SJSA1 (cell line): Measurements from ENCODE around the gene VWF. TPM values are rescaled to one million over a fixed set of nuclear protein-coding genes. Genes with fewer than 3 reads are reported as not detected.

Source experiments
- DNase-seq, 2 experiments: peaks; one replicate each; pipeline ENCODE4 v3.0.0-alpha.2; 2015 to 2020; ENCODE audit warnings: low spot score in 2 of 2, low read depth in 1 of 2
- H3K27ac ChIP-seq: fragments of 250-450 bp; sonication (Bioruptor Pico); 2 replicates; pipeline ENCODE4 v1.5.1; 2020; ENCODE audit warnings: mild to moderate bottlenecking, moderate library complexity
- H3K27me3 ChIP-seq: fragments of 250-450 bp; sonication (Bioruptor Pico); replicated peaks from 2 replicates; pipeline ENCODE4 v1.5.1; 2020; ENCODE audit warnings: mild to moderate bottlenecking, moderate library complexity
- H3K36me3 ChIP-seq: fragments of 250-450 bp; sonication (Bioruptor Pico); 2 replicates; pipeline ENCODE4 v1.5.1; 2020; ENCODE audit warnings: mild to moderate bottlenecking
- H3K4me1 ChIP-seq: fragments of 250-450 bp; sonication (Bioruptor Pico); replicated peaks from 2 replicates; pipeline ENCODE4 v1.6.1; 2021; ENCODE audit warnings: mild to moderate bottlenecking
- H3K4me3 ChIP-seq: fragments of 250-450 bp; sonication (Bioruptor Pico); 2 replicates; pipeline ENCODE4 v1.5.1; 2020; ENCODE audit warnings: mild to moderate bottlenecking
- H3K9me3 ChIP-seq: fragments of 250-450 bp; sonication (Bioruptor Pico); replicated peaks from 2 replicates; pipeline ENCODE4 v1.5.1; 2020; ENCODE audit warnings: mild to moderate bottlenecking
- total RNA-seq: library from RNA; depleted of rRNA; stranded (reverse); fragments of >200 nt; shearing (Covaris generic); gene quantifications from 2 replicates; pipeline ENCODE4 v1.2.3, GENCODE V29; 2014

Gene VWF
- total RNA-seq, 1 experiment from 2014 or later = 0.50 TPM

DNA sequence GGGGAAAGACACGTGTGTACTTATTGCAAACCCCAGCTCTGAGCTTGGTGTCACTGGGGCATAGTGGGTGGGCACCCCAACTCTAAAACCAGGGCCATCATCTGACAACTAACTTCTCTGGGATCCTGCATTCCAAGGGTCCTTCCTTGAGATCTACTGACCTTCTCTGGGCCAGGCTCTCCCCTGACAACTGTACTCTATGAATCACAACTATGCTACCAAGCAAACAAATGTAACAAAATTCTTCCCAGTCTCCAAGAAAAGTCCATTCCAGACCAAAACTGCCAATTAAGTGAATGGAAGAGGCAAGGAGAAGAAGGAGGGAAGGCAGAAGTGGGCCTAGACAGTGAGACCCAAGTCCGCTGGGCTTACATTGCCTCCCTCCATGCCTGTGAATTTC, 38.2 kb downstream of the VWF start:
- peaks cover 59% of the 10 kb centered on the region for H3K4me1 ChIP-seq
- no peak for DNase-seq
- no peaks in the 10 kb centered on the region for H3K36me3 ChIP-seq
- H3K27ac ChIP-seq = peak overlapping the region; percentile 32
- no peaks in the 10 kb centered on the region for H3K27me3 ChIP-seq
- H3K9me3 ChIP-seq = peaks cover 3% of the 10 kb centered on the region; the same call in 1 of the 2 replicates
- no peak overlapping the region for H3K4me3 ChIP-seq

- H3K36me3 ChIP-seq = no peaks in the 10 kb centered on the region
- H3K4me1 ChIP-seq = peaks cover 59% of the 10 kb centered on the region
- no peak for DNase-seq
- peaks cover 3% of the 10 kb centered on the region; the same call in 1 of the 2 replicates for H3K9me3 ChIP-seq
- H3K27ac ChIP-seq = peak overlapping the region; percentile 32; the same call in 1 of the 2 replicates
- no peaks in the 10 kb centered on the region for H3K27me3 ChIP-seq
- no peak overlapping the region for H3K4me3 ChIP-seq
Measured at GRCh38 chr12:6085841-6086240, 38.6 kb downstream of the VWF start.

GRCh38 chr12:6084969-6085450, 39.5 kb downstream of the VWF start:
- Histone ChIP-seq H3K36me3 (no peaks in the 10 kb centered on the region), H3K9me3 (peaks cover 3% of the 10 kb centered on the region; the same call in 1 of the 2 replicates), H3K27ac (peak overlapping the region; percentile 87), H3K4me1 (peaks cover 57% of the 10 kb centered on the region), H3K4me3 (no peak overlapping the region), H3K27me3 (no peaks in the 10 kb centered on the region)
- no peak for DNase-seq

DNA sequence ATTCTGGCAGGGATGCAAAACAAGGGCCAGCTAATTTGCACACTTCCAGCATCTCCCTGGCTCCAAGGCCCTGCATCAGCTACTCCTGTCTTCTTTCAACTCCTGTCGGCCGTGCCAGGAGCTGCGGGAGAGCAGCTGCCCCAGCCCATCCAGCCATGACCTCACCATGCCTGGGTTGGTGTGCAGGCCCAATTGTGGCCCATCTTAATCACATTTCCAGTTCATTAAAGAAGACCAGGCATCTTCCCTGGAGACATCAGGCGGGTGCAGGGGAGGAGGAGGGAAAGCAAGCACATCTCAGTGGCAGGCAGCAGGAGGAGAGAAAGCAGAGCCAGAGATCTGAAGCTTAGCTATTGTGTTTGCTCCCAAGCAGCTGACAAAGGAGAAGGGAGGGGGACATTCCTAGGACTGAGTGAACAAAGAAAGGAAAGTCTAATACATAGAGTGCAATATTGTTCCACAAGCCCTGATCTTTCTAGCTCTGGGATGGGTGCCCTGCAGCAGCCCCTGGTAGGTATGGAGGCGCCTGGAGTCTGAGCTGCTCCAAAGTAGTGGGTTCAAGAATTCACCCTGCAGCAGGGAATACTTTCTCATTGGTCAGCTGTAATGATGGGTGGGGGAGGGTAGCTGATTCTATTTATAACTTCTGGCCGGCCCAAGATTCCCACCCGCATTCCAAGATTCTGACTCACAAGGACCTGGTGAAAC, 40.1 kb downstream of the VWF start:
- peaks cover 3% of the 10 kb centered on the region; the same call in 1 of the 2 replicates for H3K9me3 ChIP-seq
- peaks cover 51% of the 10 kb centered on the region for H3K4me1 ChIP-seq
- peak; percentile 95 to 97 for DNase-seq
- no peaks in the 10 kb centered on the region for H3K36me3 ChIP-seq
- H3K4me3 ChIP-seq = no peak overlapping the region
- H3K27me3 ChIP-seq = no peaks in the 10 kb centered on the region
- peak overlapping the region; percentile 87 for H3K27ac ChIP-seq

DNA sequence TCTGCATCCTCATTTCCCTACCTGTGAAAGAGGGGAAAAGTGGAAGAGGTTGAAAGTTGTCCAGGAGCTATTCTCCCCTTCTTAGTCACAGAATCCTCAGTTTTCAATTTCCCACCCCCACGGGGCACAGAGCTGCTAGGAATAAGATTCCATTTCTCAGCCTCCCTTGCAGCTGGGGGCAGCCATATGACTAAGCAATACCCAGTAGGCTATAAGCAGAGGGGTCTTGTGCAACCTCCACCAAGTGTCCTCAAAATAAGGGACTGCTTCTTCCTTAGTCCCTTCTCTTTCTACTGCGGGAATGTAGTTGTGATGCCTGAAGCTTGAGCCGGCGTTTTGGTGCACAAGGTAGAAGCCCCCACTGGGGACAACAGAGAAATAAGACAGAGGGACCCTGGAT, 40.9 kb downstream of the VWF start:
- peaks cover 3% of the 10 kb centered on the region; the same call in 1 of the 2 replicates for H3K9me3 ChIP-seq
- DNase-seq = no peak
- H3K4me1 ChIP-seq = peaks cover 50% of the 10 kb centered on the region
- no peaks in the 10 kb centered on the region for H3K36me3 ChIP-seq
- H3K4me3 ChIP-seq = no peak overlapping the region
- no peaks in the 10 kb centered on the region for H3K27me3 ChIP-seq
- H3K27ac ChIP-seq = peak overlapping the region; percentile 87

DNA sequence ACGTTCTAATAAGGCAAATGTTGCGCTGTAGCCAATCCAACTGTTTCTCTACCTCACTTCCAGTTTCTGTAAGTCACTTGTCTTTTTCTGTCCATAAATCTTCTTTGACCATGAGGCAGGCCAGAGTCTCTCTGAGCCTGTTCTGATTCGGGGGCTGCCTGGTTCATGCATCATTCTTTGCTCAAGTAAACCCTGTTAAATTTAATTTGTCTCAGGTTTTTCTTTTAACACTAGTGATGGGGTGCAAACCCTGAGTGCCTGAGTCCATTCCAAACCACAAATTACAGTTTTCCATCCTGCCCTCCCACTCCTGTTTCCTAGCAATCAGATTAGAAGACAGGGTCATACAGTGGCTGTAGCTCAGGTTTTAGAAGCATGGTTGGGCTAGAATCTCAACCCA, 41.9 kb downstream of the VWF start:
- Histone ChIP-seq H3K9me3 (peaks cover 3% of the 10 kb centered on the region; the same call in 1 of the 2 replicates), H3K27me3 (no peaks in the 10 kb centered on the region), H3K4me1 (peaks cover 58% of the 10 kb centered on the region), H3K4me3 (no peak overlapping the region), H3K36me3 (no peaks in the 10 kb centered on the region), H3K27ac (no peak overlapping the region)
- no peak for DNase-seq

GRCh38 chr12:6080149-6081045, 44.1 kb downstream of the VWF start:
- H3K27me3 ChIP-seq = no peaks in the 10 kb centered on the region
- no peak overlapping the region for H3K4me3 ChIP-seq
- H3K4me1 ChIP-seq = peaks cover 50% of the 10 kb centered on the region
- no peak for DNase-seq
- no peaks in the 10 kb centered on the region for H3K36me3 ChIP-seq
- no peak overlapping the region for H3K27ac ChIP-seq
- peaks cover 3% of the 10 kb centered on the region; the same call in 1 of the 2 replicates for H3K9me3 ChIP-seq

GRCh38 chr12:6078398-6079096, 45.9 kb downstream of the VWF start:
- Histone ChIP-seq H3K36me3 (no peaks in the 10 kb centered on the region), H3K27me3 (no peaks in the 10 kb centered on the region), H3K4me1 (peaks cover 50% of the 10 kb centered on the region), H3K4me3 (no peak overlapping the region), H3K27ac (peak overlapping the region; percentile 64), H3K9me3 (no peaks in the 10 kb centered on the region)
- peak; percentile 75 to 85 for DNase-seq

DNA sequence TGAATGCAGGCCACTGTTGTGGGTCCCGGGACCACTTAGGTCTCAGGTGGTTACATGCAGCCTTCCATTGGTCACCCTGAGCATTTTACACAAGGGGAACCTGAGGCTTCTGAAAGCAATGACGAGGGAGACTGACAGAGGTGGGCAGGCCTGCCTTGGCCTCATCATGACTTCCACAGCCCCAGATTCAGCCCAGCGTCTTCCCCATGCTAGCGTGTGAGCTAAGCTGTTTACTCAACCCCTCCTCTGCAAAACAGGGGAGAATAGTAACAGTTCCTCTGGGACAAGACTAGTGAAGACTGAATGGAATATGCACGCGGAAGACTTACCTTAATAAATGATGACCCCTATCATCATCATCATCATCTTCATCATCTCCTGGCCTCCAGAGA, 46.8 kb downstream of the VWF start:
- peaks cover 50% of the 10 kb centered on the region for H3K4me1 ChIP-seq

GRCh38 chr12:6076776-6077691, 47.4 kb downstream of the VWF start:
- Histone ChIP-seq H3K4me1 (peaks cover 55% of the 10 kb centered on the region), H3K36me3 (no peaks in the 10 kb centered on the region), H3K9me3 (no peaks in the 10 kb centered on the region), H3K27me3 (no peaks in the 10 kb centered on the region), H3K27ac (no peak overlapping the region), H3K4me3 (no peak overlapping the region)
- no peak for DNase-seq

More for the DNA sequence above, 46.8 kb downstream of the VWF start:
- no peaks in the 10 kb centered on the region for H3K36me3 ChIP-seq
- DNase-seq = no peak
- H3K27me3 ChIP-seq = no peaks in the 10 kb centered on the region
- no peaks in the 10 kb centered on the region for H3K9me3 ChIP-seq
- no peak overlapping the region for H3K4me3 ChIP-seq
- peak overlapping the region; percentile 64; the same call in 1 of the 2 replicates for H3K27ac ChIP-seq

DNA sequence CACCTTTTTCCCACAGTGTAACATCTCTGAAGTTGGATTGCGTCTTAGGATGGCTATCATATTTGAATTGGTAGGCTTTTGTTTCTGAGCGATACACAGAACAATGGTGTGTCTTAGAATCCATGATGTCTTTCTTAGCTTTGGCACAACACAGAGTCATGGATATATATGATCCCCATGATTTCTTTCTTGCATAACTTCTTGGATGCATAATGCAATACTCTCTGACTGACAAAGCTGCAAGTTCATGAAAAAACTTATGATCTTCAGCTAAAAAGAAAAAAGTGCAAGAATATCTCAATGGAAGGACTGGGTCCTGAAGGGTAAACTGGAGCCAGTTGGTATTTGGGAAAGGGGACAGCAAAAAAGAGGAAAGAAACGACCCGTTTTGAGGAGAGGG, 48.1 kb downstream of the VWF start:
- Histone ChIP-seq H3K27me3 (no peaks in the 10 kb centered on the region), H3K4me1 (peaks cover 60% of the 10 kb centered on the region), H3K36me3 (no peaks in the 10 kb centered on the region), H3K9me3 (no peaks in the 10 kb centered on the region), H3K27ac (no peak overlapping the region), H3K4me3 (no peak overlapping the region)
- DNase-seq = no peak

- Histone ChIP-seq H3K27me3 (no peaks in the 10 kb centered on the region), H3K36me3 (no peaks in the 10 kb centered on the region), H3K9me3 (no peaks in the 10 kb centered on the region), H3K4me1 (peaks cover 66% of the 10 kb centered on the region), H3K27ac (peak overlapping the region; percentile 59), H3K4me3 (no peak overlapping the region)
- DNase-seq = peak in 1 of 2 experiments; percentile 65
Measured at GRCh38 chr12:6074979-6075585, 49.4 kb downstream of the VWF start.
